K562 (cell line): ENCODE results near the gene SEC24C. TPM values are rescaled to one million over a fixed set of nuclear protein-coding genes. Genes with fewer than 3 reads are reported as not detected.

Source experiments
- ATF1 ChIP-seq, 2 experiments: fragments of 450-650 bp in 1 of 2; IDR thresholded peaks; 2 replicates each; pipeline ENCODE4 v1.6.1; 2016; ENCODE audit warnings: missing compliant biosample characterization in 1 of 2, missing genetic modification characterization in 1 of 2
- ATF3 ChIP-seq, 2 experiments: fragments of 450-650 bp in 1 of 2; sonication (generic) in 1 of 2; formaldehyde crosslinking in 1 of 2; IDR thresholded peaks in 1 of 2; conservative IDR thresholded peaks in 1 of 2; 2 replicates each; pipeline versions ENCODE4 v1.6.1 to v1.8.1; 2016 to 2023; ENCODE audit warnings: mild to moderate bottlenecking in 2 of 2, moderate library complexity in 2 of 2, inconsistent platforms in 1 of 2, missing genetic modification reagents in 1 of 2
- ATF7 ChIP-seq: fragments of 450-650 bp; IDR thresholded peaks from 2 replicates; pipeline ENCODE4 v1.7.1; 2014; ENCODE audit warnings: mild to moderate bottlenecking, moderate library complexity
- ELF4 ChIP-seq: fragments of 450-650 bp; formaldehyde crosslinking; IDR thresholded peaks from 2 replicates; pipeline ENCODE4 v1.4.0; 2022; ENCODE audit warnings: missing genetic modification characterization
- ETV1 ChIP-seq: fragments of 450-650 bp; conservative IDR thresholded peaks from 2 replicates; pipeline ENCODE4 v1.6.1; 2016; ENCODE audit warnings: missing genetic modification characterization, control low read depth, low read depth, missing compliant biosample characterization
- MAFG ChIP-seq: fragments of 450-650 bp; conservative IDR thresholded peaks from 2 replicates; pipeline ENCODE4 v1.6.1; 2016; ENCODE audit warnings: missing genetic modification characterization, missing compliant biosample characterization
- MTA2 ChIP-seq: fragments of 450-650 bp; IDR thresholded peaks from 2 replicates; pipeline ENCODE4 v1.6.1; 2016; ENCODE audit warnings: low read depth
- MYC ChIP-seq, 2 experiments: fragments of 250-450 bp in 1 of 2; sonication (Bioruptor Pico) in 1 of 2; IDR thresholded peaks; 2 replicates each; pipeline versions ENCODE4 v1.5.1 to v1.6.1; 2012 to 2021; ENCODE audit warnings: low read depth in 2 of 2, borderline replicate concordance in 1 of 2, improper control_type of control experiment in 1 of 2, low read length in 1 of 2, mild to moderate bottlenecking in 1 of 2, moderate library complexity in 1 of 2
- NBN ChIP-seq: fragments of 450-650 bp; IDR thresholded peaks from 2 replicates; pipeline ENCODE4 v1.6.1; 2016; ENCODE audit warnings: low read depth, mild to moderate bottlenecking
- NFATC3 ChIP-seq: fragments of 450-650 bp; IDR thresholded peaks from 2 replicates; pipeline ENCODE4 v1.6.1; 2017; ENCODE audit warnings: mild to moderate bottlenecking
- RAD21 ChIP-seq, 2 experiments: fragments of 250-450 bp in 1 of 2; fragments of 450-650 bp in 1 of 2; sonication (Bioruptor Pico) in 1 of 2; formaldehyde crosslinking in 1 of 2; IDR thresholded peaks in 1 of 2; conservative IDR thresholded peaks in 1 of 2; 2 replicates each; pipeline versions ENCODE4 v1.4.0 to v1.8.0; 2020 to 2022; ENCODE audit warnings: mild to moderate bottlenecking in 2 of 2, moderate library complexity in 1 of 2
- SIN3B ChIP-seq: fragments of 450-650 bp; IDR thresholded peaks from 2 replicates; pipeline ENCODE4 v1.6.1; 2017; ENCODE audit warnings: low read depth, mild to moderate bottlenecking, moderate library complexity
- SUPT5H ChIP-seq: fragments of 450-650 bp; IDR thresholded peaks from 2 replicates; pipeline ENCODE4 v1.6.1; 2016
- TBP ChIP-seq: optimal IDR thresholded peaks from 2 replicates; pipeline ENCODE3; 2011; ENCODE audit warnings: low read depth, low read length, improper control_type of control experiment
- TCF7L2 ChIP-seq: fragments of 150-350 bp; IDR thresholded peaks from 2 replicates; pipeline ENCODE4 v1.6.1; 2016; ENCODE audit warnings: low read depth, mild to moderate bottlenecking, low read length, moderate library complexity
- XRCC5 ChIP-seq: fragments of 200-400 bp; formaldehyde crosslinking; IDR thresholded peaks from 2 replicates; pipeline ENCODE4 v1.6.1; 2017; ENCODE audit warnings: low read depth, mild to moderate bottlenecking, low read length
- ZNF133 ChIP-seq: fragments of 250-450 bp; sonication (Bioruptor Pico); IDR thresholded peaks from 2 replicates; pipeline ENCODE4 v1.4.0; 2020; ENCODE audit warnings: mild to moderate bottlenecking
- ZNF316 ChIP-seq: fragments of 450-650 bp; IDR thresholded peaks from 2 replicates; pipeline ENCODE4 v1.6.1; 2016
- ZNF41 ChIP-seq: fragments of 250-450 bp; sonication (Bioruptor Pico); conservative IDR thresholded peaks from 2 replicates; pipeline ENCODE4 v1.4.0; 2020; ENCODE audit warnings: mild to moderate bottlenecking
- ZNF551 ChIP-seq: fragments of 250-450 bp; sonication (Bioruptor Pico); IDR thresholded peaks from 2 replicates; pipeline ENCODE4 v1.5.0; 2021; ENCODE audit warnings: mild to moderate bottlenecking, moderate library complexity
- ZNF707 ChIP-seq: fragments of 250-450 bp; sonication (Bioruptor Pico); conservative IDR thresholded peaks from 2 replicates; pipeline ENCODE4 v1.8.0; 2022; ENCODE audit warnings: inconsistent platforms, mild to moderate bottlenecking, moderate library complexity
- polyA plus RNA-seq, 8 experiments: library from polyadenylated mRNA; depleted of rRNA in 4 of 8; stranded (reverse) in 5 of 8; unstranded in 3 of 8; fragments of >200 nt; fragmentation: Nextera tagmentation in 2 of 8; fragmentation: Illumina TruSeq in 1 of 8; extraction: Ambion mirVana in 2 of 8; extraction: Trizol in 1 of 8; gene quantifications; 2 replicates each; pipeline versions ENCODE4 v1.2.1 to v1.2.3, GENCODE V29; 2011 to 2014; ENCODE audit warnings: inconsistent platforms in 1 of 8, missing spikeins in 1 of 8
- total RNA-seq, 7 experiments: library from RNA; depleted of rRNA in 6 of 7; stranded (reverse); fragments of >200 nt in 6 of 7; fragmentation: Illumina TruSeq in 2 of 7; extraction: Trizol in 2 of 7; gene quantifications; 2 replicates each; pipeline versions ENCODE4 v1.2.1 to v1.2.3, GENCODE V29; 2011 to 2021; ENCODE audit warnings: low replicate concordance in 1 of 7
- TF ChIP-seq, protein P1 (sequence below): fragments of 250-450 bp; sonication (Bioruptor Pico); IDR thresholded peaks from 2 replicates; pipeline ENCODE4 v1.4.0; 2020

The SEC24C gene
- total and polyA plus RNA-seq, 9 of the 15 experiments (the other 6 are each of a cell fraction or from before 2014, with no cell fraction given) = 19.0 to 115 (median 70.5) TPM

- TF ChIP-seq, protein P1, sequence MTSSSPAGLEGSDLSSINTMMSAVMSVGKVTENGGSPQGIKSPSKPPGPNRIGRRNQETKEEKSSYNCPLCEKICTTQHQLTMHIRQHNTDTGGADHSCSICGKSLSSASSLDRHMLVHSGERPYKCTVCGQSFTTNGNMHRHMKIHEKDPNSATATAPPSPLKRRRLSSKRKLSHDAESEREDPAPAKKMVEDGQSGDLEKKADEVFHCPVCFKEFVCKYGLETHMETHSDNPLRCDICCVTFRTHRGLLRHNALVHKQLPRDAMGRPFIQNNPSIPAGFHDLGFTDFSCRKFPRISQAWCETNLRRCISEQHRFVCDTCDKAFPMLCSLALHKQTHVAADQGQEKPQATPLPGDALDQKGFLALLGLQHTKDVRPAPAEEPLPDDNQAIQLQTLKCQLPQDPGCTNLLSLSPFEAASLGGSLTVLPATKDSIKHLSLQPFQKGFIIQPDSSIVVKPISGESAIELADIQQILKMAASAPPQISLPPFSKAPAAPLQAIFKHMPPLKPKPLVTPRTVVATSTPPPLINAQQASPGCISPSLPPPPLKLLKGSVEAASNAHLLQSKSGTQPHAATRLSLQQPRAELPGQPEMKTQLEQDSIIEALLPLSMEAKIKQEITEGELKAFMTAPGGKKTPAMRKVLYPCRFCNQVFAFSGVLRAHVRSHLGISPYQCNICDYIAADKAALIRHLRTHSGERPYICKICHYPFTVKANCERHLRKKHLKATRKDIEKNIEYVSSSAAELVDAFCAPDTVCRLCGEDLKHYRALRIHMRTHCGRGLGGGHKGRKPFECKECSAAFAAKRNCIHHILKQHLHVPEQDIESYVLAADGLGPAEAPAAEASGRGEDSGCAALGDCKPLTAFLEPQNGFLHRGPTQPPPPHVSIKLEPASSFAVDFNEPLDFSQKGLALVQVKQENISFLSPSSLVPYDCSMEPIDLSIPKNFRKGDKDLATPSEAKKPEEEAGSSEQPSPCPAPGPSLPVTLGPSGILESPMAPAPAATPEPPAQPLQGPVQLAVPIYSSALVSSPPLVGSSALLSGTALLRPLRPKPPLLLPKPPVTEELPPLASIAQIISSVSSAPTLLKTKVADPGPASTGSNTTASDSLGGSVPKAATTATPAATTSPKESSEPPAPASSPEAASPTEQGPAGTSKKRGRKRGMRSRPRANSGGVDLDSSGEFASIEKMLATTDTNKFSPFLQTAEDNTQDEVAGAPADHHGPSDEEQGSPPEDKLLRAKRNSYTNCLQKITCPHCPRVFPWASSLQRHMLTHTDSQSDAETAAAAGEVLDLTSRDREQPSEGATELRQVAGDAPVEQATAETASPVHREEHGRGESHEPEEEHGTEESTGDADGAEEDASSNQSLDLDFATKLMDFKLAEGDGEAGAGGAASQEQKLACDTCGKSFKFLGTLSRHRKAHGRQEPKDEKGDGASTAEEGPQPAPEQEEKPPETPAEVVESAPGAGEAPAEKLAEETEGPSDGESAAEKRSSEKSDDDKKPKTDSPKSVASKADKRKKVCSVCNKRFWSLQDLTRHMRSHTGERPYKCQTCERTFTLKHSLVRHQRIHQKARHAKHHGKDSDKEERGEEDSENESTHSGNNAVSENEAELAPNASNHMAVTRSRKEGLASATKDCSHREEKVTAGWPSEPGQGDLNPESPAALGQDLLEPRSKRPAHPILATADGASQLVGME (CRISPR knock-in tag) = no peak; the same call in 1 of the 2 replicates
- TF ChIP-seq NBN (peak; percentile 98), MTA2 (peak; percentile 69), ZNF707 (peak; percentile 66), ZNF133 (CRISPR knock-in tag) (peak; percentile 34; the same call in 1 of the 2 replicates), ZNF316 (peak; percentile 96), ZNF41 (CRISPR knock-in tag) (peak; percentile 79), RAD21 (CRISPR knock-in tag; conservative IDR thresholded peaks at IDR 0.05 in 1 of 2, IDR thresholded peaks at IDR 0.05 in 1 of 2) (0 out of 4 replicates have a peak, but pooled peaks of 1 of the 2 experiments have one; percentile 11), TCF7L2 (0 out of 2 replicates have a peak, but pooled peaks have one; percentile 54), ETV1 (peak; percentile 88), ATF1 (CRISPR knock-in tag; IDR thresholded peaks at IDR 0.05) (no peak), ATF1 (tag; IDR thresholded peaks at IDR 0.05) (peak; percentile 98), NFATC3 (peak; percentile 70; the same call in 1 of the 2 replicates), SUPT5H (peak; percentile 97), ATF7 (peak; percentile 93), ZNF551 (CRISPR knock-in tag) (no peak), ATF3 (IDR thresholded peaks at IDR 0.05) (peak; percentile 65; the same call in 1 of the 2 replicates), ATF3 (CRISPR knock-in tag; conservative IDR thresholded peaks at IDR 0.05) (peak; percentile 41; the same call in 1 of the 2 replicates), MYC (IDR thresholded peaks at IDR 0.05; ENCODE audit: low read depth, low read length) (peak; percentile 96), MYC (CRISPR knock-in tag; IDR thresholded peaks at IDR 0.05; ENCODE audit: borderline replicate concordance, low read depth) (no peak; the same call in 1 of the 2 replicates), ELF4 (CRISPR knock-in tag) (peak; percentile 85), SIN3B (no peak; the same call in none of the 2 replicates), XRCC5 (no peak; the same call in 1 of the 2 replicates), TBP (peak; percentile 96), MAFG (tag) (peak; percentile 81)
Measured at GRCh38 chr10:73743905-73744663, at the start of gene SEC24C (continued).
